Measurements from ENCODE around the gene GGTLC1. TPM values are rescaled to one million over a fixed set of nuclear protein-coding genes. Genes with fewer than 3 reads are reported as not detected.

Gene GGTLC1
- total and polyA plus RNA-seq, 2 experiments from 2014 or later, result not detected

GRCh38 chr20:23966298-23966697 lies 22.3 kb downstream of the GGTLC1 start:
- H3K27ac ChIP-seq, result no peak overlapping the region
- no peak overlapping the region for H3K4me3 ChIP-seq
- DNase-seq (ENCODE audit: low read depth in 1 of 2, low spot score in 1 of 2), result no peak
- no peaks in the 10 kb centered on the region for H3K4me1 ChIP-seq (ENCODE audit: low read depth)
- H3K27me3 ChIP-seq, result no peaks in the 10 kb centered on the region
- no peak for TF ChIP-seq CTCF (IDR thresholded peaks at IDR 0.05; ENCODE audit: low read depth, low read length)
- no peaks in the 10 kb centered on the region for H3K36me3 ChIP-seq
- no peaks in the 10 kb centered on the region for H3K9me3 ChIP-seq (ENCODE audit: low read depth)

GRCh38 chr20:23963941-23964340 lies 24.6 kb downstream of the GGTLC1 start:
- no peaks in the 10 kb centered on the region for H3K36me3 ChIP-seq
- H3K4me3 ChIP-seq, result no peak overlapping the region

GRCh38 chr20:23962272-23962671 lies 26.3 kb downstream of the GGTLC1 start:
- no peak for DNase-seq (ENCODE audit: low read depth in 1 of 2, low spot score in 1 of 2)
- no peak for TF ChIP-seq CTCF (IDR thresholded peaks at IDR 0.05; ENCODE audit: low read depth, low read length)
- Histone ChIP-seq H3K36me3 (no peaks in the 10 kb centered on the region), H3K9me3 (ENCODE audit: low read depth) (no peaks in the 10 kb centered on the region), H3K27ac (no peak overlapping the region), H3K4me1 (ENCODE audit: low read depth) (no peaks in the 10 kb centered on the region), H3K27me3 (no peaks in the 10 kb centered on the region), H3K4me3 (no peak overlapping the region)

More at GRCh38 chr20:23963941-23964340, 24.6 kb downstream of the GGTLC1 start:
- Histone ChIP-seq H3K27ac (no peak overlapping the region), H3K4me1 (ENCODE audit: low read depth) (no peaks in the 10 kb centered on the region), H3K9me3 (ENCODE audit: low read depth) (no peaks in the 10 kb centered on the region), H3K27me3 (no peaks in the 10 kb centered on the region)
- no peak for TF ChIP-seq CTCF (IDR thresholded peaks at IDR 0.05; ENCODE audit: low read depth, low read length)
- no peak for DNase-seq (ENCODE audit: low read depth in 1 of 2, low spot score in 1 of 2)

GRCh38 chr20:23959054-23959453 lies 29.5 kb downstream of the GGTLC1 start:
- H3K36me3 ChIP-seq, result no peaks in the 10 kb centered on the region
- H3K27ac ChIP-seq, result no peak overlapping the region
- TF ChIP-seq CTCF (IDR thresholded peaks at IDR 0.05; ENCODE audit: low read depth, low read length), result no peak
- no peaks in the 10 kb centered on the region for H3K4me1 ChIP-seq (ENCODE audit: low read depth)
- no peaks in the 10 kb centered on the region for H3K27me3 ChIP-seq
- DNase-seq (ENCODE audit: low read depth in 1 of 2, low spot score in 1 of 2), result no peak
- H3K9me3 ChIP-seq (ENCODE audit: low read depth), result no peaks in the 10 kb centered on the region
- no peak overlapping the region for H3K4me3 ChIP-seq

- DNase-seq (ENCODE audit: low read depth in 1 of 2, low spot score in 1 of 2), result no peak
- Histone ChIP-seq H3K9me3 (ENCODE audit: low read depth) (no peaks in the 10 kb centered on the region), H3K4me3 (no peak overlapping the region), H3K27me3 (no peaks in the 10 kb centered on the region), H3K4me1 (ENCODE audit: low read depth) (no peaks in the 10 kb centered on the region), H3K36me3 (no peaks in the 10 kb centered on the region), H3K27ac (no peak overlapping the region)
- TF ChIP-seq CTCF (IDR thresholded peaks at IDR 0.05; ENCODE audit: low read depth, low read length), result no peak
Measured at GRCh38 chr20:23955896-23956295, 32.7 kb downstream of the GGTLC1 start.
